Adipocyte (in vitro differentiated cells): ENCODE results near the gene FRS3.

Experiments
- DNase-seq: peaks from one replicate; pipeline ENCODE4 v3.0.0-alpha.2; 2015; ENCODE audit warnings: low read depth
- H3K27me3 ChIP-seq: replicated peaks from 2 replicates; pipeline ENCODE4 v1.7.0; 2013; ENCODE audit warnings: mild to moderate bottlenecking, low read length, moderate library complexity; ENCODE audit not compliant: control insufficient read depth, insufficient read depth
- H3K36me3 ChIP-seq: 2 replicates; pipeline ENCODE4 v1.7.0; 2013; ENCODE audit warnings: low read length, mild to moderate bottlenecking, moderate library complexity; ENCODE audit not compliant: control insufficient read depth, insufficient read depth, severe bottlenecking
- H3K4me1 ChIP-seq: 2 replicates; pipeline ENCODE4 v1.7.0; 2013; ENCODE audit warnings: mild to moderate bottlenecking, low read length, moderate library complexity; ENCODE audit not compliant: control insufficient read depth, insufficient read depth
- H3K4me3 ChIP-seq: 2 replicates; pipeline ENCODE4 v1.7.0; 2013; ENCODE audit warnings: mild to moderate bottlenecking, low read length, moderate library complexity
- H3K9ac ChIP-seq: 2 replicates; pipeline ENCODE4 v1.7.0; 2013; ENCODE audit warnings: mild to moderate bottlenecking, low read length, moderate library complexity
- H3K9me3 ChIP-seq: 2 replicates; pipeline ENCODE4 v1.7.0; 2013; ENCODE audit warnings: mild to moderate bottlenecking, low read length, moderate library complexity; ENCODE audit not compliant: control insufficient read depth

The FRS3 gene

GRCh38 chr6:41720262-41720620 lies 59.5 kb downstream of the FRS3 start:
- Histone ChIP-seq H3K9me3 (no peaks in the 10 kb centered on the region), H3K36me3 (no peaks in the 10 kb centered on the region), H3K4me3 (no peak overlapping the region), H3K4me1 (peaks cover 41% of the 10 kb centered on the region), H3K27me3 (no peaks in the 10 kb centered on the region), H3K9ac (no peak overlapping the region)
- DNase-seq, result no peak
